Thymus (tissue), 11 donors: Measurements from ENCODE around the gene KCNMA1. TPM values are rescaled to one million over a fixed set of nuclear protein-coding genes. Genes with fewer than 3 reads are reported as not detected.

Experiments used
- DNase-seq, 9 donors: peaks; one replicate each; pipeline ENCODE4 v3.0.0-alpha.2; 2013; ENCODE audit warnings: low spot score in 9 of 9, low read depth in 6 of 9, missing footprints in 1 of 9
- H3K27ac ChIP-seq, 2 donors: one replicate each; pipeline ENCODE4 v1.5.1; 2013; ENCODE audit warnings: control low read depth in 1 of 2, low read depth in 1 of 2, low read length in 1 of 2, mild to moderate bottlenecking in 1 of 2, moderate library complexity in 1 of 2
- H3K27me3 ChIP-seq, 2 donors: one replicate each; pipeline ENCODE4 v1.5.1; 2013; ENCODE audit warnings: low read length in 1 of 2; ENCODE audit not compliant: control insufficient read depth in 2 of 2, insufficient read depth in 1 of 2
- H3K36me3 ChIP-seq, 2 donors: one replicate each; pipeline ENCODE4 v1.5.1; 2013; ENCODE audit warnings: low read length in 1 of 2, mild to moderate bottlenecking in 1 of 2, moderate library complexity in 1 of 2; ENCODE audit not compliant: control insufficient read depth in 2 of 2, insufficient read depth in 2 of 2
- H3K4me1 ChIP-seq, 2 donors: one replicate each; pipeline ENCODE4 v1.5.1; 2013; ENCODE audit warnings: low read length in 2 of 2; ENCODE audit not compliant: control insufficient read depth in 2 of 2, insufficient read depth in 2 of 2
- H3K4me3 ChIP-seq, 2 donors: one replicate each; pipeline ENCODE4 v1.5.1; 2013; ENCODE audit warnings: low read length in 2 of 2, control low read depth in 1 of 2, mild to moderate bottlenecking in 1 of 2
- H3K9me3 ChIP-seq, 2 donors: one replicate each; pipeline ENCODE4 v1.5.1; 2013; ENCODE audit warnings: low read length in 1 of 2, mild to moderate bottlenecking in 1 of 2; ENCODE audit not compliant: control insufficient read depth in 2 of 2, insufficient read depth in 1 of 2
- WGBS: extraction: QIAGEN DNeasy Blood & Tissue Kit; methylation state at CpG from one replicate; pipeline ENCODE4 v1.1.7; 2013; 5-methylcytosine and 5-hydroxymethylcytosine counted together
- polyA plus RNA-seq: library from polyadenylated mRNA; stranded (reverse); fragments of 200-250 nt; gene quantifications from one replicate; pipeline ENCODE4 v1.2.3, GENCODE V29; 2013
- total RNA-seq: library from RNA; stranded (reverse); fragments of 120-200 nt; gene quantifications from one replicate; pipeline ENCODE4 v1.2.4, GENCODE V29; 2013
- donor health status: healthy.

KCNMA1 gene
- total and polyA plus RNA-seq, 2 donors: 1.9 to 12.9 TPM

DNA sequence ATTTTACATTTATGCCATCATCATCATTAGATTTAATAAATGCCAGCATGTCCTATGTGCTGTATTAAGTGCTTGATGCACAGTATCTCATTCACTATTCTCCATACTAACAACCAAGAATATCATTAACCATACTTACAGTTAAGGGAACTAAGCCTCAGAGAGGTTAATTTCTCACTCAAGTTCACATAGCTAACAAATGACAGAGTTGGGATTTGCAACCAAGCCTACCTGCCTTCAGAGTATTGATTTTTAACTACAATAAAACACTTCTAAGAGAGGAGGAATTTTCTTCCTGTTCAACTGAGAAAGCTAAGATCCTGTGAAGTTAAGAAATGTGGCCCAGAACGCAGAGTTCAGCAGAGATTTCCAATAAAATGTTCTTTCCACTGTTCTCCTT, 403.0 kb downstream of the KCNMA1 start:
- Histone ChIP-seq H3K9me3 (no peaks in the 10 kb centered on the region), H3K27ac (no peak overlapping the region), H3K27me3 (no peaks in the 10 kb centered on the region), H3K36me3 (no peaks in the 10 kb centered on the region), H3K4me3 (no peak overlapping the region), H3K4me1 (no peaks in the 10 kb centered on the region)
- 83% methylated on average over 1 of the region's 1 CpG for WGBS
- DNase-seq: no peak

DNA sequence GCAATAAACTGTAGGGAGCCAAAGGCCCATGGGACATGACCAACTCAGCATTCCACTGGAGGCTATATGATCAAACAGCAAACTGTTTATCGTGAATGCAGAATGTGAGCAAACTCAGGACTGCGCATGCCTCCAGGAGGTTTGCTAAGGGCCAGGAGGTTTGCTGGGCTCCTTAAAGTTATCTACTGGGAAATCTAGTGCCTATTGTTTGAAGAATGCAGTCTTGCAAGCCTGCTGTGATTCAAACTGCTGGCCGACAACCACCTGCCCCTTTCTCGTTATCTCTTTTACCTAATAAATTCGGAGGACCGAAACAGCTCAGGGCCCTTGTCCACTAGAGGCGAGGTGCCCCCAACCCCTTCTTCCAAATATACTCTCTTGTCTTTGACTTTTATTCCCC, 404.1 kb downstream of the KCNMA1 start:
- Histone ChIP-seq H3K4me1 (no peaks in the 10 kb centered on the region), H3K9me3 (no peaks in the 10 kb centered on the region), H3K4me3 (no peak overlapping the region), H3K27ac (no peak overlapping the region), H3K27me3 (no peaks in the 10 kb centered on the region), H3K36me3 (no peaks in the 10 kb centered on the region)
- 99% methylated on average over 7 of the region's 7 CpGs for WGBS
- no peak for DNase-seq

DNA sequence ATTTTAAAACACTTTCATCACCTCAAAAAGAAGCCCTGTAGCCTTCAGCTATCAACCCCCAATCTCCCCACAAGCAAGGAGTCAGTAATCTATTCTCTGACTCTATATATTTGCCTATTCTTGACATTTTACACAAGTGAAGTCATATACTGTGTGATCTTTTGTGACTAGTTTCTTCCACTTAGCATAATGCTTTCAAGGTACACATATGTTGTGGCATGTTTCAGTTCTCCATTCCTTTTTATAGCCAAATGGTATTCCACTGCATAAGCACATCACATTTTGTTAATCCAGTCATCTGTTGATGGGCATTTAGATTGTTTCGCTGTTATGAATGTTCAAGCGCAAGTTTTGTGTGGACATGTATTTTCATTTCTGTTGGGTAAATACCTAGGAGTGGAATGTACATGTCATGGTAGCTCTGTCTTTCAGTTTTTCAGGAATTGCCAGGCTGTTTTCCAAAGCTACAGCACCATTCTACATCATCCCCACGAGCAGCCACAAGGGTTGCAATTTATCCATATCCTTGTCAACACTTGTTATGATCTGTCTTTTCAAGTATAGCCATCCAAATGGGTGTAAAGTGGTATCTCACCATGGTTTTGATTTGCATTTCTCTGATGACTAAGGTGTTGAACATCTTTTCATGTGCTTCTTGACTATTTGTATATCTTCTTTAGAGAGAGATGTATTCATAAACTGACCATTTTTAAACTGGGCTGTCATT, 405.6 kb downstream of the KCNMA1 start:
- WGBS: 90% methylated on average over 3 of the region's 3 CpGs
- Histone ChIP-seq H3K4me1 (no peaks in the 10 kb centered on the region), H3K4me3 (no peak overlapping the region), H3K27ac (no peak overlapping the region), H3K36me3 (no peaks in the 10 kb centered on the region), H3K9me3 (no peaks in the 10 kb centered on the region), H3K27me3 (no peaks in the 10 kb centered on the region)
- no peak for DNase-seq

DNA sequence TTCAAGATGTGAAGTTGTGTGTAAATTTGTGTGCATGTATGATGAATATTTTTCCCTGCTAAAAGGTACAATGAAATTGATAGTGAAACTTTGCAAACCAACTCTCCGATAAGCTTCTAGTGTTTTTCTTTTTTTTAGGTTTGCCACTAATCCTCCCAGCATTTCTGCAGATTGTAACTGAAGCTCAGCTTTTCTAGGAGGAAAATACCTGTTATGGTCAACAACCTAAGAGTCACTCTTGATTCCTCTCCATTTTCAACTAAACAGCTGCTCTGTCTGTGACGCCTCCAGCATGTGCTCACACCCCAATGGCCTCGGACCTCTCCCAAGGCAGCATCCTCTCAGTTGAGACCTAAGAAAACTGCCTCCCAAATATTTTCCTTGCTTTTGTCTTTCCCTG, 406.2 kb downstream of the KCNMA1 start:
- Histone ChIP-seq H3K9me3 (no peaks in the 10 kb centered on the region), H3K4me3 (no peak overlapping the region), H3K4me1 (no peaks in the 10 kb centered on the region), H3K27ac (no peak overlapping the region), H3K27me3 (no peaks in the 10 kb centered on the region), H3K36me3 (no peaks in the 10 kb centered on the region)
- 92% methylated on average over 3 of the region's 3 CpGs for WGBS
- DNase-seq: no peak

DNA sequence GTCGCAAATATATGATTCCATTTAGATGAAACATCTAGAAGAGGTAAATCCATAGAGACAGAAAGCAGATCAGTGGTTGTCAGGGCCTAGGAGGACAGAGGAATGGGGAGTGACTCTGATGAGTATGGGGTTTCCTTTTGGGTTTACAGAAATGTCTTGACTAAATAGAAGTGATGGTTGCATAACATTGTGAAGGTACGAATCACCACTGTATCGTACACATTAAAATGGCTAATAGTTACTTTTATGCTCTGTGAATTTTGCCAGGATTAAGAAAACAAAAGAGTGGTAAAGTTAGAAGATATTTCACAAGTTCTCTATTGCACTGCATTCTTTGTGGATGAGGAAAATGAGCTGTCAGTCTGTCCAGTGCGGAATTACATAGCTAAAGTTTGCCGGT, 407.4 kb downstream of the KCNMA1 start:
- no peak overlapping the region for H3K4me3 ChIP-seq
- WGBS: 96% methylated on average over 5 of the region's 5 CpGs
- no peaks in the 10 kb centered on the region for H3K4me1 ChIP-seq
- no peaks in the 10 kb centered on the region for H3K27me3 ChIP-seq
- H3K36me3 ChIP-seq: no peaks in the 10 kb centered on the region
- no peak for DNase-seq
- no peaks in the 10 kb centered on the region for H3K9me3 ChIP-seq
- H3K27ac ChIP-seq: no peak overlapping the region

DNA sequence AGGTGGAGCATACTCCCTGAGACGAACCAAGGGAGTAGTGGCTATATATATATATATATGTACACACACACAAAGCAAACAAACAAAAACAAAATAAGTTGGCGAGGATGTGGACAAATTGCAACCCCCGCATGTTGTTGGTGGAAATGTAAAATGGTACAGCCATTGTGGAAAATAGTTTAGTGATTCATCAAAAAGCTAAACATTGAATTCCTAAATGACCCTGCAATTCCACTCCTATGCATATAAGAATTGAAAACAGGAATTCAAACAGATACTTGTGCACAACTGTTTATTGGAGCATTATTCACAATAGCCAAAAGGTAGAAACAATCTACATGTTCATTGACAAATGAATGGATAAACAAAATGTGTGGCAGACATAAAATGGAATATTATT, 407.9 kb downstream of the KCNMA1 start:
- no peaks in the 10 kb centered on the region for H3K27me3 ChIP-seq
- no peaks in the 10 kb centered on the region for H3K4me1 ChIP-seq
- DNase-seq: no peak
- H3K9me3 ChIP-seq: no peaks in the 10 kb centered on the region
- H3K36me3 ChIP-seq: no peaks in the 10 kb centered on the region
- no peak overlapping the region for H3K27ac ChIP-seq
- H3K4me3 ChIP-seq: no peak overlapping the region
- WGBS: 98% methylated on average over 3 of the region's 3 CpGs

DNA sequence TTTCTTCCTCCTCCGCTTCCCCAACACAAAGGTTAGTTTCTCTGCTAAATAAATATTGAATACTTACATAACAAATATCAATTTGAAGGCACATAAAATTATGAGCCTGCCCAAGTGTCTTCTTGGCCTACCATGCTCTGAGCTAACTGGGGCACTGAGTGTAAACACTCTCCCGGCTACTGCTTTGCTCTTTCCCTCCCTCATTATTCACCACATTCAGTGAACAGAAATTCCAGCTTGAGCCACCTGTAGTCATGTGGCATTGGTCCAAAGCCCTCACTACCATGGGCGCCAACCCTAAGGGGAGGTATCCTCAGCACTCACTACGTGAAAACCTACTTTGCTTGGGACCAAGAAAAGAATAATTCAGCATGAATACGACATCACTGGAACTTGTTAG, 409.0 kb downstream of the KCNMA1 start:
- no peak overlapping the region for H3K27ac ChIP-seq
- WGBS: 97% methylated on average over 5 of the region's 5 CpGs

DNA sequence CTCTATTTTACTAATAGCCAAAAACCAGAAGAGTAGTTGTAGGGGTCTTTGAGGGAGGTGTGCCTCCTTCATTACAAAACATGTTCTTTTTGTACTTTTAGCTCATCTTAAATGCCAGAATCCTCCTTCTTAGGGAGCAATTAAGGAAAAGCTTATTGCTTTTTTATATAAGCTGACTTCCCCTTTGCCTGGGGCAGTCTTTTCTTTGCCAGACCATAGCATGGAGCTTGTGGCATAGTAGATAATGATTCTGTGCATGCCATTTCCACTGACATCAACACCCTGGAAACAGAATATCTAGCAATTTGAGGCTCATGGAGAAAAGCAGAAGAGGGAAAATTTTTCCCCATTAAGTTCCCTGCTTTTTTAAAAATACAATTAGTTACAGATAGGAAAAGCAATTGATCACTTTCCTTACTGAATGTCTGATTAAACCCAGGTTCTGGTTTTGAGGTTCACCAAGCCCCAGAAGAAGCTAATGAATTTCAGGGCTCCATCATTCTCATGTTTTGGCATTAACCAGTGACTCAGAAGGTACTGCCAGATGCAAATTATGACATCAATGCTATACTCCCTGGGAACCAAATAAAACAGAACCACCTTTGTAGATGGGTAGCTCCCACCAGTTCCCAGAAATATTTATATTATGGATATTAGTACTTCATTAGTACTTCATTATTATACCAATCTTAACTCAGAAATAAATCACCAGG, 410.6 kb downstream of the KCNMA1 start:
- H3K9me3 ChIP-seq: no peaks in the 10 kb centered on the region
- no peaks in the 10 kb centered on the region for H3K36me3 ChIP-seq
- no peak overlapping the region for H3K27ac ChIP-seq
- DNase-seq: no peak
- no peak overlapping the region for H3K4me3 ChIP-seq
- H3K27me3 ChIP-seq: peaks cover 0 to 2% of the 10 kb centered on the region in 2 donors
- H3K4me1 ChIP-seq: no peaks in the 10 kb centered on the region

More for the DNA sequence above, 409.0 kb downstream of the KCNMA1 start:
- Histone ChIP-seq H3K36me3 (no peaks in the 10 kb centered on the region), H3K9me3 (no peaks in the 10 kb centered on the region), H3K4me3 (no peak overlapping the region), H3K27me3 (peaks cover 0 to 2% of the 10 kb centered on the region in 2 donors), H3K4me1 (no peaks in the 10 kb centered on the region)
- no peak for DNase-seq

DNA sequence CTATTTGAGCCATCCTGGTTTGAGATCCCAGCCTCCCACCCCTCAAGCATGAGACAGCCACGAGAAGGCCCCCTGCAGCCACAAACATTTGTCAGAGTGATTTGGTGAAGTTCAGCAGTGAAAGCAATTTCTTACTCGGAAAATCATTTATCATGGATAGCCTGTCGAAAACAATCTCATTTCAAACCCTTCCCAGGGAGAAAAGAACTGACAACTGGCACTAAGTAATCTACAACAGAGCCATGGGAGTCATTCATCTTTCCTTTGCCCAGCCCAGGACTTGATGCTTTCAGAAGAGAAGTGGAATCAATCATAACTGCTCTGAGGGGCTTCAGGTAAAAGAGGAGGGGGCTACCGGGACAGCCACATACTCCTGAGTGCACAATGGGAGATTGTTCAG, 411.2 kb downstream of the KCNMA1 start:
- Histone ChIP-seq H3K27ac (no peak overlapping the region), H3K36me3 (no peaks in the 10 kb centered on the region), H3K4me3 (no peak overlapping the region), H3K4me1 (no peaks in the 10 kb centered on the region), H3K9me3 (no peaks in the 10 kb centered on the region), H3K27me3 (peaks cover 0 to 2% of the 10 kb centered on the region in 2 donors)
- 84% methylated on average over 4 of the region's 4 CpGs for WGBS
- no peak for DNase-seq
